Measurements from ENCODE around the gene MSRB3. TPM values are rescaled to one million over a fixed set of nuclear protein-coding genes. Genes with fewer than 3 reads are reported as not detected.

MSRB3 gene
- total RNA-seq, 2 donors from 2014 or later = 1.2 to 2.1 TPM

DNA sequence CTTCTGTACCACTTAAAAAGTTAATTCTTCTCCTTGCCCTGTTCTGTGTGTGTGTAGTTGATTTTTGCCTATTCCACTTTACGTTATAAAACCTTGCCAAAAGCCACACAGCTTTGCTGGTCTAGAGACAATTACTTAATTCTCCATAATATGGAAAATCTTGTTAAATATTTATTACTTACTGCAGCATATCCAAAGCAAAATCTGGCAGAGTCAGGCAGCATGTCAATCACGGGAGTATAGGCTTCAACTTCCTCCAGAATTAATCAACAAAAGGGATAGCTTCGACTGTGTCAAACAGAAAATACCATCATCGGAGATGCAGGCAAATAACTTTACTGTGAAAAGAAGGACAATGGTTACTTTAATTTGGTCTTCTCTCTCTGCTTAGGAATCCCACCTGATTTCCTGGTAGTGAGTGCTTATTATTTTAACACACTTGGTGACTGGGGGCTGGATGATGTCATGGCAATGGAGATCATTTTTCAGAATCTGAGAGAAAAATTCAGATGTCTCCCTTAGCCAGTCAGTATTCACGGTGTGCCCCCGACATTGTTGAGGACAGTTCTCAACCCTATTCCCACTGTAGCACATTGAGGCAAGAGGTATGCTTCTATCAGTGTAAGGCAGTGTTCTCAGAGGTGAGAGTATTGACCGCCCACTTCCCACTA, 3.7 kb upstream of the MSRB3 start:
- H3K27ac ChIP-seq (ENCODE audit: low read depth, low read length) = no peak overlapping the region
- no peaks in the 10 kb centered on the region for H3K9me3 Mint-ChIP-seq
- TF ChIP-seq CTCF (conservative IDR thresholded peaks at IDR 0.05) = no peak

GRCh38 chr12:65275627-65276026, 2.9 kb upstream of the MSRB3 start:
- Histone ChIP-seq H3K9me3 (ENCODE audit: control insufficient read depth, low read length) (no peaks in the 10 kb centered on the region), H3K27ac (ENCODE audit: low read depth, low read length) (no peak overlapping the region), H3K36me3 (ENCODE audit: control insufficient read depth, insufficient read depth, low read length) (no peaks in the 10 kb centered on the region), H3K9ac (ENCODE audit: extremely low read depth, low read length, poor library complexity, severe bottlenecking) (no peak overlapping the region), H3K27me3 (ENCODE audit: control insufficient read depth, insufficient read depth, low read length, poor library complexity, severe bottlenecking) (peaks cover 39% of the 10 kb centered on the region), H3K4me3 (ENCODE audit: low read length) (no peak overlapping the region), H3K4me1 (ENCODE audit: control insufficient read depth, insufficient read depth, low read length) (no peaks in the 10 kb centered on the region)
- H3K36me3 Mint-ChIP-seq (ENCODE audit: low read depth) = no peaks in the 10 kb centered on the region
- 86 to 100% methylated on average over 1 to 3 of the region's 3 CpGs for WGBS, 2 experiments (ENCODE audit: insufficient coverage in 1 of 2, insufficient read length in 1 of 2)
- H3K4me1 Mint-ChIP-seq = peaks cover 3% of the 10 kb centered on the region
- H3K9me3 Mint-ChIP-seq = no peaks in the 10 kb centered on the region
- no peak overlapping the region for H3K27ac Mint-ChIP-seq
- DNase-seq = no peak
- H3K4me3 Mint-ChIP-seq = no peak overlapping the region
- H3K27me3 Mint-ChIP-seq (ENCODE audit: insufficient read depth) = peaks cover 46% of the 10 kb centered on the region
- TF ChIP-seq CTCF (conservative IDR thresholded peaks at IDR 0.05) = no peak

More for the DNA sequence above, 3.7 kb upstream of the MSRB3 start:
- no peaks in the 10 kb centered on the region for H3K9me3 ChIP-seq (ENCODE audit: control insufficient read depth, low read length)
- 91 to 94% methylated on average over 3 to 6 of the region's 7 CpGs for WGBS, 2 experiments (ENCODE audit: insufficient coverage in 1 of 2, insufficient read length in 1 of 2)
- peaks cover 30% of the 10 kb centered on the region for H3K27me3 ChIP-seq (ENCODE audit: control insufficient read depth, insufficient read depth, low read length, poor library complexity, severe bottlenecking)
- Mint-ChIP-seq H3K27ac (no peak overlapping the region), H3K4me3 (no peak overlapping the region), H3K27me3 (ENCODE audit: insufficient read depth) (peaks cover 37% of the 10 kb centered on the region), H3K4me1 (peaks cover 3% of the 10 kb centered on the region), H3K36me3 (ENCODE audit: low read depth) (no peaks in the 10 kb centered on the region)
- H3K36me3 ChIP-seq (ENCODE audit: control insufficient read depth, insufficient read depth, low read length) = no peaks in the 10 kb centered on the region
- no peak overlapping the region for H3K9ac ChIP-seq (ENCODE audit: extremely low read depth, low read length, poor library complexity, severe bottlenecking)
- H3K4me1 ChIP-seq (ENCODE audit: control insufficient read depth, insufficient read depth, low read length) = no peaks in the 10 kb centered on the region
- DNase-seq = no peak
- no peak overlapping the region for H3K4me3 ChIP-seq (ENCODE audit: low read length)

DNA sequence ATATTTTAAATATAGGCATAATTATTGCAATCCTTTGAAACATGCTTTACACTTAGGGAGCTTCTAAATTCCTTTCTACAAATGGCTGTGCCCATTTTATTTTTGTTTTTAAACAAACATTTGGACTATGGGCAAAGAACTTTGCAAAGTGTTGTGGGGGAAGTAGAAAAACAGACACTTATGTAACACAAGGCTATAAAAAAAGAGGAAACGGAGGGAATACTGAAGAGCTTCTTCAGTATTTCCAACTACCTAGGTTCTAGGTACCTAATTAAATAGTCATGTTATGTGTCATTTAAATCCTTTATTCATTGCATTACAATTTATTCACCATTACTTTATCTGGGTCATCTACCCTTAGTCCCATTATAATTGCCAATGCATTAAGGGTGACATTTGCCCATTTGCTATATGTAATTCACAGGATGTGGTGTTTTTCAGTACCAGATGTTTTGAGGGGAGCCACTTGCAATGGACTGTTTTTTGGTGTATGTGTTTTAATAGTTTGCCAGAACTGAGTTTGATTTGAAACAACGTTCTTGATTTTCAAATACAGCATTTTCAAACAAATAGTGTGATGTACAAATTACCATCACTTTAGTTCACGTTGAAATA, 1.5 kb upstream of the MSRB3 start:
- no peak overlapping the region for H3K27ac ChIP-seq (ENCODE audit: low read depth, low read length)
- 89 to 100% methylated on average over 2 to 3 of the region's 3 CpGs for WGBS, 2 experiments (ENCODE audit: insufficient coverage in 1 of 2, insufficient read length in 1 of 2)
- H3K4me1 ChIP-seq (ENCODE audit: control insufficient read depth, insufficient read depth, low read length) = no peaks in the 10 kb centered on the region
- no peaks in the 10 kb centered on the region for H3K36me3 ChIP-seq (ENCODE audit: control insufficient read depth, insufficient read depth, low read length)
- peaks cover 58% of the 10 kb centered on the region for H3K27me3 Mint-ChIP-seq (ENCODE audit: insufficient read depth)
- no peak overlapping the region for H3K9ac ChIP-seq (ENCODE audit: extremely low read depth, low read length, poor library complexity, severe bottlenecking)
- no peaks in the 10 kb centered on the region for H3K36me3 Mint-ChIP-seq (ENCODE audit: low read depth)
- H3K4me3 ChIP-seq (ENCODE audit: low read length) = no peak overlapping the region
- TF ChIP-seq CTCF (conservative IDR thresholded peaks at IDR 0.05) = no peak
- H3K9me3 Mint-ChIP-seq = no peaks in the 10 kb centered on the region
- peaks cover 40% of the 10 kb centered on the region for H3K27me3 ChIP-seq (ENCODE audit: control insufficient read depth, insufficient read depth, low read length, poor library complexity, severe bottlenecking)
- H3K27ac Mint-ChIP-seq = no peak overlapping the region
- H3K9me3 ChIP-seq (ENCODE audit: control insufficient read depth, low read length) = no peaks in the 10 kb centered on the region
- H3K4me1 Mint-ChIP-seq = peaks cover 3% of the 10 kb centered on the region
- DNase-seq = no peak
- H3K4me3 Mint-ChIP-seq = no peak overlapping the region

Data from endodermal cell (in vitro differentiated cells).